ENCODE data around the gene PCSK5. TPM values are rescaled to one million over a fixed set of nuclear protein-coding genes. Genes with fewer than 3 reads are reported as not detected.

The PCSK5 gene
- total and polyA plus RNA-seq, 12 donors: 2.2 to 31.8 (median 8.4) TPM

DNA sequence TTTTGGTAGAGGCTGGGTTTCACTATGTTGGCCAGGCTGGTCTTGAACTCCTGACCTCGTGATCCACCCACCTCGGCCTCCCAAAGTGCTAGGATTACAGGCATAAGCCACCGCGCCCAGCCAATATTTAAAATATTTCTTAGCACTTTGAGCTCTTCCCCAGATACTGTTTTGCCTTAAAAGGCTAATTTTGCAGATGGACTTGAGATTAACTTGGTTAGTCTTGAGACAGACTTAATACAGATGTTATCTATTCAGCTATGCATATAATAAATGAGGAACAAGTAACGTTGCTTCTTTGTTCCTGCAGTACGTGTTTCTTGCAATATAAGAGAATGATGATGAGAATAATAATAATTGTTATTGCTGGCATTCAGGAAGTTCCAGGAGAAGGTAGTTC is 56.3 kb downstream of the PCSK5 start:
- no peak for TF ChIP-seq POLR2A (IDR thresholded peaks at IDR 0.05)
- TF ChIP-seq, protein P1, sequence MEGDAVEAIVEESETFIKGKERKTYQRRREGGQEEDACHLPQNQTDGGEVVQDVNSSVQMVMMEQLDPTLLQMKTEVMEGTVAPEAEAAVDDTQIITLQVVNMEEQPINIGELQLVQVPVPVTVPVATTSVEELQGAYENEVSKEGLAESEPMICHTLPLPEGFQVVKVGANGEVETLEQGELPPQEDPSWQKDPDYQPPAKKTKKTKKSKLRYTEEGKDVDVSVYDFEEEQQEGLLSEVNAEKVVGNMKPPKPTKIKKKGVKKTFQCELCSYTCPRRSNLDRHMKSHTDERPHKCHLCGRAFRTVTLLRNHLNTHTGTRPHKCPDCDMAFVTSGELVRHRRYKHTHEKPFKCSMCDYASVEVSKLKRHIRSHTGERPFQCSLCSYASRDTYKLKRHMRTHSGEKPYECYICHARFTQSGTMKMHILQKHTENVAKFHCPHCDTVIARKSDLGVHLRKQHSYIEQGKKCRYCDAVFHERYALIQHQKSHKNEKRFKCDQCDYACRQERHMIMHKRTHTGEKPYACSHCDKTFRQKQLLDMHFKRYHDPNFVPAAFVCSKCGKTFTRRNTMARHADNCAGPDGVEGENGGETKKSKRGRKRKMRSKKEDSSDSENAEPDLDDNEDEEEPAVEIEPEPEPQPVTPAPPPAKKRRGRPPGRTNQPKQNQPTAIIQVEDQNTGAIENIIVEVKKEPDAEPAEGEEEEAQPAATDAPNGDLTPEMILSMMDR (IDR thresholded peaks at IDR 0.05): no peak
- Histone ChIP-seq H3K27me3 (no peaks in the 10 kb centered on the region), H3K4me3 (no peak overlapping the region), H3K27ac (no peak overlapping the region), H3K36me3 (replicated peaks in 1 of 2) (no peaks in the 10 kb centered on the region), H3K4me1 (replicated peaks in 1 of 2) (no peaks in the 10 kb centered on the region), H3K9me3 (replicated peaks in 1 of 3) (no peaks in the 10 kb centered on the region)
- WGBS, 4 donors: 93 to 97% (median 94%) methylated on average over 6 of the region's 6 CpGs
- DNase-seq: no peak
- intact Hi-C loops (cut with DNase I): loop anchor here in 1 of 2 donors (10.0 kb wide), 1 partner anchor 48 kb away; no protein-coding TSS in a partner anchor

DNA sequence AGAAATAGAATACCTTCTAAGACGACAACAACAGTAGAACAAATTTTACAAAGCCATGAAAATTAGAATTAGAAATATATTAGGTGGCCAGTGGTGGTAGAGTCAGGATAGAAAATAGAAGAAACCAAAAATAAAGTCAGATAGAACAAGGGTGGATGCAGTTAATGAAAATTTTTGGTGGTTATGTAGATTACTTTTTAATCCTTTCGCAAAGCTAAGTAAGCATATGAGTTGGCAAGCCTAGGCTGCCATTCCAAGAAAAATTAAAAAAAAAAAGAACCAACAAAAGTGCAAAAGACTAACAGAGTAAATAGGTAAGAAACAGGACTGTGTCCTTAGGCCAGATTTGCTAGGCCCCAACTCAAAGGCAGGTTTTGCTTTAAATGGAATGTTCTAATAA is 56.8 kb downstream of the PCSK5 start:
- no peak for DNase-seq
- H3K4me3 ChIP-seq: no peak overlapping the region
- no peak overlapping the region for H3K27ac ChIP-seq
- no peaks in the 10 kb centered on the region for H3K9me3 ChIP-seq (replicated peaks in 1 of 3)
- WGBS, 4 donors: 95 to 100% (median 97%) methylated on average over 2 of the region's 2 CpGs
- no peaks in the 10 kb centered on the region for H3K36me3 ChIP-seq (replicated peaks in 1 of 2)
- no peaks in the 10 kb centered on the region for H3K27me3 ChIP-seq
- TF ChIP-seq POLR2A (IDR thresholded peaks at IDR 0.05): no peak
- TF ChIP-seq, protein P1 (IDR thresholded peaks at IDR 0.05): no peak
- H3K4me1 ChIP-seq (replicated peaks in 1 of 2): no peaks in the 10 kb centered on the region
- intact Hi-C loops (cut with DNase I): loop anchor here in 1 of 2 donors (10.0 kb wide), 1 partner anchor 48 kb away; no protein-coding TSS in a partner anchor

DNA sequence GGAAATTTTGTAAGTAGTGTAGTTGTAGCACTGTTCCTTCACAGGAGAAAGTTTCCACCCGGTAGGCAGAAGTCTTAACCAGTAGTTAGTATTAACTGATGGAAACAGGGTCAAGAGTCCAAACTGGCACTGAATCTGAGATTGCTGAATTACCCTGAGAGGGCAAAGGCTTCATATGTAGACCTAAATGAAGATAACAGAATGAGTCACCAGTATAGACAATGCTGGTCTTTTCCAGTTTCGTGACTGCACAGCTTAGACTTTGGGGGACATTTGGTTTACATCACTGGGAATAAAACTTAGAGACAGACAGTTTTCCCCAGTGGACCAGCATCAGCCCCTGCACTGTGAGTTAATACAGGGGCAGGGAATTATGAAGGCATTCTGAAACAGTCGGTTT is 60.5 kb downstream of the PCSK5 start:
- H3K27me3 ChIP-seq: no peaks in the 10 kb centered on the region
- H3K36me3 ChIP-seq (replicated peaks in 1 of 2): no peaks in the 10 kb centered on the region
- H3K4me3 ChIP-seq: no peak overlapping the region
- no peak for DNase-seq
- H3K27ac ChIP-seq: no peak overlapping the region
- intact Hi-C loops (cut with DNase I): no loop called here
- no peaks in the 10 kb centered on the region for H3K9me3 ChIP-seq (replicated peaks in 1 of 3)
- 89 to 94% (median 90%) methylated on average over 3 of the region's 3 CpGs for WGBS, 4 donors
- TF ChIP-seq, protein P1 (IDR thresholded peaks at IDR 0.05): no peak
- no peak for TF ChIP-seq POLR2A (IDR thresholded peaks at IDR 0.05)
- H3K4me1 ChIP-seq (replicated peaks in 1 of 2): no peaks in the 10 kb centered on the region

DNA sequence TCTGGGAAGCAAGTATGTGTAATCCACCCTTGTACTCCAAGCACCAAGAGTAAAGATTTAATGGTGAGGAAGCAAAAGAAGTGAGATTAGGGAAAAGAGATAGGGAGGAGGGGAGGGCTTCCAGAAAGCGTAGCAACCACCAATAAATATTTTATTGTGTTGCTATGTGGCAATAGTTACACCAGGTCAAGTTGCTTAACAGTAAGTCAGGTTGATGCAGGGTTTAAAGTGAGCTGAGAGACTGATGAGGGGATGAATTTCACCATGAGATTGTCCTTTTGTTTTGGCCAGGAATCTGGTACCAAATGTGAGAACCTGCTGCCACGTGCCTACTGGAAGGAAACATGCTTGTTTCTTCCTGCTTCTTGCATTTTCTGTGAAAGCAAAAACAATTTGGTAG is 62.7 kb downstream of the PCSK5 start:
- no peaks in the 10 kb centered on the region for H3K36me3 ChIP-seq (replicated peaks in 1 of 2)
- WGBS, 4 donors: 60 to 70% (median 64%) methylated on average over 2 of the region's 2 CpGs
- H3K9me3 ChIP-seq (replicated peaks in 1 of 3): no peaks in the 10 kb centered on the region
- no peak for TF ChIP-seq POLR2A (IDR thresholded peaks at IDR 0.05)
- TF ChIP-seq, protein P1 (IDR thresholded peaks at IDR 0.05): no peak
- intact Hi-C loops (cut with DNase I): no loop called here
- H3K27ac ChIP-seq: no peak overlapping the region
- no peaks in the 10 kb centered on the region for H3K27me3 ChIP-seq
- no peaks in the 10 kb centered on the region for H3K4me1 ChIP-seq (replicated peaks in 1 of 2)
- DNase-seq: no peak
- no peak overlapping the region for H3K4me3 ChIP-seq

All from adrenal gland (tissue), 12 donors.